ENCODE results near the gene RNF5. TPM values are rescaled to one million over a fixed set of nuclear protein-coding genes. Genes with fewer than 3 reads are reported as not detected.
"Not testable (repeated sequence)": the region's sequence is repeated elsewhere in the genome, so short reads cannot be mapped to it uniquely, and the experiment has no call there.

The RNF5 gene
- total RNA-seq, 2 donors from 2014 or later = 98.6 to 129 TPM

DNA sequence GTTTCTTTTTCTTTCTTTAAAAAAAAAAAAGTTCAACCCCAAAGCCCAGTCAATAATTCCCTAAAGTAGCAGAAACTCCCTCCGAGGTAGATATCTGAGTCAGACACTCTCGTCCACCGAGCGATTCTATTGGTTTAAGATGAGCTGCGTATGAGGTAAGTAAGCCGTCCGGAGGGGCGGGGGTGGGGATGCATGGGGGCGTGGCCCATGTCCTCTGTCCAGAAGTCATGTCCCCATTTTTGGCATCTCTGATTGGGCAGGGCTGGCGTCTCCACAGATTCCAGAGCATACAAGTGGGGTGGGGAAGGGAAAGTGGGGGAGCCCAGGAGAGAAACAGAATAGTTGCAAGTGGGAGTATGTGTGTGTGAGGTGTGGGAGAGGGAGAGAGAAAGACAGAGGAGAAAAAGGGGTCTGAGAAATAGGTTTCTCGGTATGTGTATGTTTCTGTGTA lies 7.5 kb downstream of the RNF5 start:
- TF ChIP-seq POLR2AphosphoS5 (IDR thresholded peaks at IDR 0.05) = peak; percentile 42
- intact Hi-C loops (cut with DNase I); H3K27me3 ChIP-seq (replicated peaks; ENCODE audit: insufficient read depth); H3K36me3 ChIP-seq; H3K4me1 ChIP-seq (replicated peaks); H3K9me3 ChIP-seq; H3K4me3 ChIP-seq: not testable (repeated sequence)
- H3K27ac ChIP-seq = peak overlapping the region; percentile 48 to 98
- WGBS = 9% methylated on average over 11 of the region's 11 CpGs
- peak; percentile 74 for DNase-seq (ENCODE audit: low spot score)

DNA sequence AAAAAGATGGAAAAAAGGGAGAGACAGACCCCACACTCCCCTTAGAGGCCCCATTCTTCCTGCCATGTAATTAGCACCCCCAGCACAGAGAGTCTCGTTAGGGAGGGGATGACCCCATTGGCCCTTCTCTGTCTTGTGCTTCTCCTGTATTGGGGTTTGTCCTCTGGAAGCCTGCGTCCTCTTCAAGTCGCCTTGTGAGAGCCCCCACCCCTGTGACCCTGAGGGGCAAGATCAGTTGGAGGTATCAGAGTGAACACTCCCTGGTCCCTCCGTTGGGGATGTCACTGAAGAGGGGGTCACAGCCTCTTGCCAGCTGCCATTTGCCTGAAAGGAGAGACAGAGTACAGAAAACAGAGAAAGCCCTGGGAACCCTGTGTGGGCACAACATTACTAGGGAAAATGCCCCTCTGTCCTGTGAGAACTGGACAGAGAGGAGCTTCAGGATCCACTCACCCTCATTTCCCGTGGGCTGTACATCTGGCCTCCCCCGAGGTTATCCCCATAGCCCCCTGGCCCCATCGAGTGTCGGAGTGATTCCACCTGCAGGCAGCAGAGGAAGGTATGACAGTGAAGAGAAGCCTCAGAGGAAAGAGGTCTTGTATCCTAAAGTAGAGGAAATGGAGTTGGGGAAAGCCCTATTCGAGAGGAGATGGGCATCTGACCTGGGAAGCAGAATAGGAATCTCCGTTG lies 8.1 kb downstream of the RNF5 start:
- H3K36me3 ChIP-seq; H3K27me3 ChIP-seq (replicated peaks; ENCODE audit: insufficient read depth); H3K4me3 ChIP-seq; H3K9me3 ChIP-seq; H3K4me1 ChIP-seq (replicated peaks); intact Hi-C loops (cut with DNase I); DNase-seq (ENCODE audit: low spot score): not testable (repeated sequence)
- WGBS = 61% methylated on average over 10 of the region's 10 CpGs
- peak overlapping the region; percentile 48 to 98 for H3K27ac ChIP-seq

DNA sequence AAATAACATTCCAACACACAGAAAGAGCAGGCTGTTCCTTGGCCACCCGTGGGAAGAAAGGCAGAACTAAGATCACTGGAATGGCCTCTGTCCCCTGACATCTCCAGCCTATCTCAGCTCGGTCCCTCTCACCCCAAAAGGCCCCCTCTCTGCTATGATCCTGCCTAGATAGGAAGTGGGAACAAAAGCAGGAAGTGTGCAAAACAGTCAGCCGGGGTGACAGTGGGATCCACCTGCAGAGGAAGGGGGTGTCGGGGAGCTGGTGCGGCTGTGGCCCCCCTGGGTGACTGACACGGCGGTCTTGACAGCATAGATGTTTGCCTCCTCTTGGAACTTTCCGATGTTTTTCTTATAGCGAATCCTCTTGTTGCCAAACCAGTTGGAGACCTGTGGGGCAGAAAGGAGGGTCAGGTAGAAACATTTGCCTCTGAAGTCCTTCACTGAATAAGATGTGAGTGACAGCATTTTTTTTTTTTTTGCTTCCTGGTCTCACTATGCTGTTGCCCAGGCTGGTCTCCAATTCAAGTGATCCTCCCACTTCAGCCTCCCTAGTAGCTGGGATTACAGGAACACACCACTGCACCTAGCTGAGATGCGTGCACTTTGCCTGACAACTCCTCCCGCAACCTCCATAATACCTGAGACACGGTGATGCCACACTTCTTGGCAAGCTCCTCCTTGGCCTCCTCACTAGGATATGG lies 9.0 kb downstream of the RNF5 start:
- no peaks in the 10 kb centered on the region for H3K9me3 ChIP-seq
- no peaks in the 10 kb centered on the region for H3K27me3 ChIP-seq (replicated peaks; ENCODE audit: insufficient read depth)
- WGBS = 65% methylated on average over 12 of the region's 12 CpGs
- no peak overlapping the region for H3K4me3 ChIP-seq
- H3K4me1 ChIP-seq (replicated peaks) = no peaks in the 10 kb centered on the region
- peak overlapping the region; percentile 48 to 98 for H3K27ac ChIP-seq
- intact Hi-C loops (cut with DNase I) = no loop called here
- TF ChIP-seq, protein P1, sequence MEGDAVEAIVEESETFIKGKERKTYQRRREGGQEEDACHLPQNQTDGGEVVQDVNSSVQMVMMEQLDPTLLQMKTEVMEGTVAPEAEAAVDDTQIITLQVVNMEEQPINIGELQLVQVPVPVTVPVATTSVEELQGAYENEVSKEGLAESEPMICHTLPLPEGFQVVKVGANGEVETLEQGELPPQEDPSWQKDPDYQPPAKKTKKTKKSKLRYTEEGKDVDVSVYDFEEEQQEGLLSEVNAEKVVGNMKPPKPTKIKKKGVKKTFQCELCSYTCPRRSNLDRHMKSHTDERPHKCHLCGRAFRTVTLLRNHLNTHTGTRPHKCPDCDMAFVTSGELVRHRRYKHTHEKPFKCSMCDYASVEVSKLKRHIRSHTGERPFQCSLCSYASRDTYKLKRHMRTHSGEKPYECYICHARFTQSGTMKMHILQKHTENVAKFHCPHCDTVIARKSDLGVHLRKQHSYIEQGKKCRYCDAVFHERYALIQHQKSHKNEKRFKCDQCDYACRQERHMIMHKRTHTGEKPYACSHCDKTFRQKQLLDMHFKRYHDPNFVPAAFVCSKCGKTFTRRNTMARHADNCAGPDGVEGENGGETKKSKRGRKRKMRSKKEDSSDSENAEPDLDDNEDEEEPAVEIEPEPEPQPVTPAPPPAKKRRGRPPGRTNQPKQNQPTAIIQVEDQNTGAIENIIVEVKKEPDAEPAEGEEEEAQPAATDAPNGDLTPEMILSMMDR (IDR thresholded peaks at IDR 0.05) = no peak
- TF ChIP-seq POLR2AphosphoS5 (IDR thresholded peaks at IDR 0.05) (no peak), POLR2A (IDR thresholded peaks at IDR 0.05) (no peak)
- DNase-seq (ENCODE audit: low spot score) = no peak
- H3K36me3 ChIP-seq = peaks cover 0 to 5% of the 10 kb centered on the region in 2 donors

DNA sequence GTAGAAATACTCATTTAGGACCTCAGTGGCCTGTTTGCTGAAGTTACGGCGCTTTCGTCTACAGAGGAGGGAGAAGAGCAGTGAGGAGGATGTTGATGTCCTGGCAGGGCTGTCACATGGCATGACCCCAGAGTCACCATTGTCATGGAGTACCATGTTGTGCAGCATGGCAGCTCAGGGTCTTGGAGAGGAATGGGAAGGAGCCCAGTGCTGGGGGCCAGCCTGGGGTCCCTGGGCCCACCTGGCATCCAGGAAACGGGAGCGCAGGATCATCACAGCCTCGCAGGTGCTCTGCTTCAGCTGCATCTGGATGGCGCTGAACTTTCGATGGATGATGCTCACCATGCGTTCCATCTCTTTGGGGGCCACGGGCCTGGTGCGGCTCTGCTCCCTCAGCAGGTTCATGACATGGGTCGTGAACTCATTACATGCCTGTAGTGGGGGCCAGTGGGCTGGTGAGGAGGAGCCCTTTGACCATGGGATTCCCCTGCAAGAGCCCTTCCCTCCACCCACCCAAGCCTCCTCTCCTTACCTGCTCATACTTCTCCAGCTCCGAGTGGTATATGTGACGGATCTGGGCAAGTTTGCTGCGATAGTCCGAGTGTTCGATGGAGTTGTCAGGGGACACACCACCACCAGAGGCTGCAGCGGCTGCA lies 9.6 kb downstream of the RNF5 start:
- intact Hi-C loops (cut with DNase I); DNase-seq (ENCODE audit: low spot score); H3K9me3 ChIP-seq; H3K27me3 ChIP-seq (replicated peaks; ENCODE audit: insufficient read depth); H3K36me3 ChIP-seq; H3K4me1 ChIP-seq (replicated peaks): not testable (repeated sequence)
- Histone ChIP-seq H3K27ac (peak overlapping the region; percentile 91 to 98), H3K4me3 (peak overlapping the region in 1 of 2 donors; percentile 79)
- WGBS = 56% methylated on average over 18 of the region's 18 CpGs

DNA sequence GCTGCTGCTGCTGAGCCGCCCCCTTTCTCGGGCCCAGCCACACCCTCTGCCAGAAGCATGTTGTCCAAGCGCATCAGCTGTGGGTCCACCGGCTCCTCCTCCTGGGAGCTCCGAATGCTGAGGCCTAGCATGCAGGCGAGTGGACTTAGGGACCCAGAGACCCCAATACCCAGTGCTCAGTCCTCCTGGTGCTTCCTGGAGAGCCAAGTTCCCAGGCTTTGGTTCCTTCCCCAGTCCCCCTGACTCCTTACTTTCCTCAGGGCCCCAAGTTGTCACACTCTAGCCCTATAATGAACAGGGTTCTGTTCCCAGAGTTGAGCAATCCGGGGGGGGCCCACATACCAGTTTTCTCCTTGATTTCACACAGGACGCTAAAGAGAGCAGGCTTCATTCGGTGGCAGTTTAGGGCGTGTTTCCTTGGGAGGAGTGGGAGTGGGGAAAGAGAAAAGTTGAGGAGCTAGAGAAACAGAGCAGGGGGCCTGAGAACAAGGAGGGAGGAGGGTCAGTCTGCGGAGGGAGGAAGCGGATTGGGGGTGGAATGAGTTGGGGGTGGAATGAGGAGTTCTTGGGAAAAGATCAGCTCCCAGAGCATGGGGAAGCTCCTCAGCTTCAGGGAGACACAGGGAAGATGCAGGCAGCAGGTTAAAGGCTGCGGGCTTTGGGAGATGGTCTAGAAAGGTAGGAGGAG lies 10.3 kb downstream of the RNF5 start:
- H3K9me3 ChIP-seq = no peaks in the 10 kb centered on the region
- DNase-seq (ENCODE audit: low spot score) = no peak
- intact Hi-C loops (cut with DNase I) = no loop called here
- H3K27ac ChIP-seq = peak overlapping the region; percentile 91 to 98
- H3K4me3 ChIP-seq = peak overlapping the region; percentile 74 to 79
- no peaks in the 10 kb centered on the region for H3K27me3 ChIP-seq (replicated peaks; ENCODE audit: insufficient read depth)
- H3K4me1 ChIP-seq (replicated peaks) = no peaks in the 10 kb centered on the region
- no peaks in the 10 kb centered on the region for H3K36me3 ChIP-seq
- no peak for TF ChIP-seq POLR2A (IDR thresholded peaks at IDR 0.05)
- TF ChIP-seq, protein P1 (IDR thresholded peaks at IDR 0.05) = no peak
- no peak for TF ChIP-seq POLR2AphosphoS5 (IDR thresholded peaks at IDR 0.05)
- 9% methylated on average over 13 of the region's 13 CpGs for WGBS
